ENCODE results near the gene KCNK15.

Gene KCNK15

GRCh38 chr20:44773070-44773829, 27.6 kb downstream of the KCNK15 start:
- Histone ChIP-seq H2AFZ (ENCODE audit: low read length) (no peak overlapping the region), H3F3A (ENCODE audit: low read depth) (no peaks in the 10 kb centered on the region), H3K9me2 (replicated peaks; ENCODE audit: low read depth, low read length) (no peaks in the 10 kb centered on the region), H3K27me3 (ENCODE audit: insufficient read depth, low read length, poor library complexity, severe bottlenecking) (no peaks in the 10 kb centered on the region), H3K4me2 (ENCODE audit: low read depth, low read length, poor library complexity, severe bottlenecking) (no peak overlapping the region), H3K79me2 (ENCODE audit: insufficient read depth, low read length) (no peaks in the 10 kb centered on the region), H3K9me3 (ENCODE audit: insufficient read depth, low read depth, low read length) (no peaks in the 10 kb centered on the region), H3K4me1 (ENCODE audit: insufficient read depth, low read length, poor library complexity, severe bottlenecking) (peaks cover 8% of the 10 kb centered on the region), H4K20me1 (ENCODE audit: insufficient read depth, low read length, poor library complexity, severe bottlenecking) (no peaks in the 10 kb centered on the region), H3K9ac (ENCODE audit: low read depth, low read length, poor library complexity, severe bottlenecking) (no peak overlapping the region), H3K36me3 (ENCODE audit: insufficient read depth, low read length) (no peaks in the 10 kb centered on the region), H3K4me3 (ENCODE audit: low read length, poor library complexity, severe bottlenecking) (no peak overlapping the region)
- TF ChIP-seq, protein P1, sequence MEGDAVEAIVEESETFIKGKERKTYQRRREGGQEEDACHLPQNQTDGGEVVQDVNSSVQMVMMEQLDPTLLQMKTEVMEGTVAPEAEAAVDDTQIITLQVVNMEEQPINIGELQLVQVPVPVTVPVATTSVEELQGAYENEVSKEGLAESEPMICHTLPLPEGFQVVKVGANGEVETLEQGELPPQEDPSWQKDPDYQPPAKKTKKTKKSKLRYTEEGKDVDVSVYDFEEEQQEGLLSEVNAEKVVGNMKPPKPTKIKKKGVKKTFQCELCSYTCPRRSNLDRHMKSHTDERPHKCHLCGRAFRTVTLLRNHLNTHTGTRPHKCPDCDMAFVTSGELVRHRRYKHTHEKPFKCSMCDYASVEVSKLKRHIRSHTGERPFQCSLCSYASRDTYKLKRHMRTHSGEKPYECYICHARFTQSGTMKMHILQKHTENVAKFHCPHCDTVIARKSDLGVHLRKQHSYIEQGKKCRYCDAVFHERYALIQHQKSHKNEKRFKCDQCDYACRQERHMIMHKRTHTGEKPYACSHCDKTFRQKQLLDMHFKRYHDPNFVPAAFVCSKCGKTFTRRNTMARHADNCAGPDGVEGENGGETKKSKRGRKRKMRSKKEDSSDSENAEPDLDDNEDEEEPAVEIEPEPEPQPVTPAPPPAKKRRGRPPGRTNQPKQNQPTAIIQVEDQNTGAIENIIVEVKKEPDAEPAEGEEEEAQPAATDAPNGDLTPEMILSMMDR (conservative IDR thresholded peaks at IDR 0.05; ENCODE audit: low read length), result no peak
- TF ChIP-seq EZH2phosphoT487 (IDR thresholded peaks at IDR 0.05; ENCODE audit: borderline replicate concordance), result no peak

- H4K20me1 ChIP-seq (ENCODE audit: insufficient read depth, low read length, poor library complexity, severe bottlenecking), result no peaks in the 10 kb centered on the region
- H3K36me3 ChIP-seq (ENCODE audit: insufficient read depth, low read length), result no peaks in the 10 kb centered on the region
- no peak overlapping the region for H3K4me3 ChIP-seq (ENCODE audit: low read length, poor library complexity, severe bottlenecking)
- H3K27me3 ChIP-seq (ENCODE audit: insufficient read depth, low read length, poor library complexity, severe bottlenecking), result no peaks in the 10 kb centered on the region
- H3K79me2 ChIP-seq (ENCODE audit: insufficient read depth, low read length), result no peaks in the 10 kb centered on the region
- no peaks in the 10 kb centered on the region for H3K9me2 ChIP-seq (replicated peaks; ENCODE audit: low read depth, low read length)
- no peak overlapping the region for H3K9ac ChIP-seq (ENCODE audit: low read depth, low read length, poor library complexity, severe bottlenecking)
- no peak for TF ChIP-seq EZH2phosphoT487 (IDR thresholded peaks at IDR 0.05; ENCODE audit: borderline replicate concordance)
- TF ChIP-seq, protein P1 (conservative IDR thresholded peaks at IDR 0.05; ENCODE audit: low read length), result no peak
- H3K9me3 ChIP-seq (ENCODE audit: insufficient read depth, low read depth, low read length), result no peaks in the 10 kb centered on the region
- H2AFZ ChIP-seq (ENCODE audit: low read length), result no peak overlapping the region
- no peaks in the 10 kb centered on the region for H3K4me1 ChIP-seq (ENCODE audit: insufficient read depth, low read length, poor library complexity, severe bottlenecking)
- no peak overlapping the region for H3K4me2 ChIP-seq (ENCODE audit: low read depth, low read length, poor library complexity, severe bottlenecking)
- no peaks in the 10 kb centered on the region for H3F3A ChIP-seq (ENCODE audit: low read depth)
These were observed 31.3 kb downstream of the KCNK15 start for GRCh38 chr20:44776980-44777379.

DNA sequence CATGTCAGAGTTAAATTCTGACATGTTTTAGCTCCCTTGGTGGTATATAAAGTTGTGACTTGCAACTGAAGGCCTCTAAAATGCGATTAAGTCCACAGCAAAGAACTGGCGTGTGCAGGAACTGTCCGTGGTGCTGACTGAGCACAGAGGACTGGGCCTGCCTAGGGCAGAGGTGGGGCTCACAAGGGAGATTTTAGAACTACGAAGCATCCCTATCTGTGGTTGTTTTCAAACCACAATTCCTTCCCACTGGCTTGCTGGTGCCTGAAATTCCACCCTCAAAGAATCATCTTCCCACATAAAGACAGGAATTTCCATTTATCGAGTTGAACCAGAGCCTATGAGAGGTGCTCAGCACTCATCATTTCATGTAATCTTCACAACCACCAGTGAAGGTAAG, 34.6 kb downstream of the KCNK15 start:
- H3K9ac ChIP-seq (ENCODE audit: low read depth, low read length, poor library complexity, severe bottlenecking), result no peak overlapping the region
- H3K9me3 ChIP-seq (ENCODE audit: insufficient read depth, low read depth, low read length), result no peaks in the 10 kb centered on the region
- H2AFZ ChIP-seq (ENCODE audit: low read length), result no peak overlapping the region
- no peaks in the 10 kb centered on the region for H3K27me3 ChIP-seq (ENCODE audit: insufficient read depth, low read length, poor library complexity, severe bottlenecking)
- TF ChIP-seq, protein P1 (conservative IDR thresholded peaks at IDR 0.05; ENCODE audit: low read length), result no peak
- no peak for TF ChIP-seq EZH2phosphoT487 (IDR thresholded peaks at IDR 0.05; ENCODE audit: borderline replicate concordance)
- no peaks in the 10 kb centered on the region for H3K79me2 ChIP-seq (ENCODE audit: insufficient read depth, low read length)
- H3F3A ChIP-seq (ENCODE audit: low read depth), result no peaks in the 10 kb centered on the region
- no peaks in the 10 kb centered on the region for H3K4me1 ChIP-seq (ENCODE audit: insufficient read depth, low read length, poor library complexity, severe bottlenecking)
- no peak overlapping the region for H3K4me2 ChIP-seq (ENCODE audit: low read depth, low read length, poor library complexity, severe bottlenecking)
- no peaks in the 10 kb centered on the region for H4K20me1 ChIP-seq (ENCODE audit: insufficient read depth, low read length, poor library complexity, severe bottlenecking)
- H3K36me3 ChIP-seq (ENCODE audit: insufficient read depth, low read length), result no peaks in the 10 kb centered on the region
- H3K4me3 ChIP-seq (ENCODE audit: low read length, poor library complexity, severe bottlenecking), result no peak overlapping the region
- no peaks in the 10 kb centered on the region for H3K9me2 ChIP-seq (replicated peaks; ENCODE audit: low read depth, low read length)
